Colonic mucosa (tissue), 4 donors: ENCODE measurements around the gene SH3BP4. TPM values are rescaled to one million over a fixed set of nuclear protein-coding genes. Genes with fewer than 3 reads are reported as not detected.

ENCODE experiments used
- DNase-seq: peaks from one replicate; pipeline ENCODE4 v3.0.0-alpha.2; 2020
- H3K27ac ChIP-seq: fragments of 200-600 bp; one replicate; pipeline ENCODE4 v1.8.0; 2021
- H3K27me3 ChIP-seq: fragments of 200-600 bp; one replicate; pipeline ENCODE4 v1.8.0; 2021
- H3K36me3 ChIP-seq: fragments of 200-600 bp; one replicate; pipeline ENCODE4 v1.8.0; 2021
- H3K4me1 ChIP-seq: fragments of 200-600 bp; one replicate; pipeline ENCODE4 v1.8.0; 2021; ENCODE audit warnings: mild to moderate bottlenecking
- H3K4me3 ChIP-seq: fragments of 200-600 bp; one replicate; pipeline ENCODE4 v1.8.0; 2021
- H3K9ac ChIP-seq, 2 donors: one replicate each; pipeline ENCODE4 v1.7.0; 2013; ENCODE audit warnings: control low read depth in 2 of 2, low read depth in 2 of 2, low read length in 2 of 2
- H3K9me3 ChIP-seq: fragments of 200-600 bp; one replicate; pipeline ENCODE4 v1.8.0; 2021
- intact Hi-C: fragments of 100-400 bp; cut with DNase I; formaldehyde crosslinking; loops from one replicate; pipeline ENCODE4 v1.14.1; 2022
- total RNA-seq, 2 donors: library from RNA; stranded (reverse); fragmentation: NEBNext Ultra II Directional in 1 of 2; extraction: Animal tissue kit (Norgen Biotek cat#: 25700) in 1 of 2; gene quantifications; one replicate each; pipeline ENCODE4 v1.2.1, GENCODE V29; 2021
- TF ChIP-seq, protein P1 (sequence below): fragments of 200-600 bp; IDR thresholded peaks from one replicate; pipeline ENCODE4 v1.8.0; 2022; ENCODE audit warnings: antibody characterized with exemption, mild to moderate bottlenecking
- donor health status: healthy.
- donor health status: DM: no; HTN: no; CAD: no.
- donor health status: DM: no; HTN: no; CAD: no.

Gene SH3BP4
- total RNA-seq, 2 donors from 2014 or later = 29.1 to 44.4 TPM

GRCh38 chr2:235095569-235095968, 143.8 kb downstream of the SH3BP4 start:
- Histone ChIP-seq H3K4me3 (no peak overlapping the region), H3K9ac (no peak overlapping the region), H3K27ac (no peak overlapping the region), H3K27me3 (no peaks in the 10 kb centered on the region), H3K9me3 (no peaks in the 10 kb centered on the region), H3K36me3 (no peaks in the 10 kb centered on the region), H3K4me1 (no peaks in the 10 kb centered on the region)
- intact Hi-C loops = no loop called here
- no peak for DNase-seq
- TF ChIP-seq, protein P1, sequence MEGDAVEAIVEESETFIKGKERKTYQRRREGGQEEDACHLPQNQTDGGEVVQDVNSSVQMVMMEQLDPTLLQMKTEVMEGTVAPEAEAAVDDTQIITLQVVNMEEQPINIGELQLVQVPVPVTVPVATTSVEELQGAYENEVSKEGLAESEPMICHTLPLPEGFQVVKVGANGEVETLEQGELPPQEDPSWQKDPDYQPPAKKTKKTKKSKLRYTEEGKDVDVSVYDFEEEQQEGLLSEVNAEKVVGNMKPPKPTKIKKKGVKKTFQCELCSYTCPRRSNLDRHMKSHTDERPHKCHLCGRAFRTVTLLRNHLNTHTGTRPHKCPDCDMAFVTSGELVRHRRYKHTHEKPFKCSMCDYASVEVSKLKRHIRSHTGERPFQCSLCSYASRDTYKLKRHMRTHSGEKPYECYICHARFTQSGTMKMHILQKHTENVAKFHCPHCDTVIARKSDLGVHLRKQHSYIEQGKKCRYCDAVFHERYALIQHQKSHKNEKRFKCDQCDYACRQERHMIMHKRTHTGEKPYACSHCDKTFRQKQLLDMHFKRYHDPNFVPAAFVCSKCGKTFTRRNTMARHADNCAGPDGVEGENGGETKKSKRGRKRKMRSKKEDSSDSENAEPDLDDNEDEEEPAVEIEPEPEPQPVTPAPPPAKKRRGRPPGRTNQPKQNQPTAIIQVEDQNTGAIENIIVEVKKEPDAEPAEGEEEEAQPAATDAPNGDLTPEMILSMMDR = no peak

DNA sequence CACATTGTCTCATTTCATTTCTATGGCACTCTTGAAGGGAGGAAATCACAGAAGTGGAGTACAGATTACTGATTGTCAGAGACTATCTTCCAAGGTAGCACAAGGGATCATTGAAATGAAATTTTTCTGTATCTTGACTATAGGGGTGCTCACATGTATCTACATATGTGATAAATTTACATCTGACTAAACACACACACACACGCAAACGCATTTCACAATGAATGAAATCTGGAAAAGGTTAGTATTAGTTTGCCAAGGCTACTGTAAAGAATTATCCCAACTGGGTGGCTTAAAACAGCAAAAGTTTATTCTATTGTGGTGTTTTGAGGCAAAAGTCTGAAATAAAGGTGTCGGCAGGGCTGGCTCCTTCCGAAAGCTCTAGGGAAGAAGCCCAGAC, 144.6 kb downstream of the SH3BP4 start:
- no peak overlapping the region for H3K27ac ChIP-seq
- no peak overlapping the region for H3K4me3 ChIP-seq
- DNase-seq = no peak
- TF ChIP-seq, protein P1 = no peak
- intact Hi-C loops = no loop called here
- H3K9ac ChIP-seq = no peak overlapping the region
- no peaks in the 10 kb centered on the region for H3K4me1 ChIP-seq
- no peaks in the 10 kb centered on the region for H3K27me3 ChIP-seq
- H3K9me3 ChIP-seq = no peaks in the 10 kb centered on the region
- no peaks in the 10 kb centered on the region for H3K36me3 ChIP-seq

GRCh38 chr2:235097196-235097595, 145.4 kb downstream of the SH3BP4 start:
- H3K36me3 ChIP-seq = no peaks in the 10 kb centered on the region
- no peaks in the 10 kb centered on the region for H3K27me3 ChIP-seq
- H3K9me3 ChIP-seq = no peaks in the 10 kb centered on the region
- intact Hi-C loops = no loop called here
- H3K4me1 ChIP-seq = no peaks in the 10 kb centered on the region
- DNase-seq = no peak
- no peak overlapping the region for H3K4me3 ChIP-seq
- no peak overlapping the region for H3K27ac ChIP-seq
- TF ChIP-seq, protein P1 = no peak
- H3K9ac ChIP-seq = no peak overlapping the region

GRCh38 chr2:235098269-235098668, 146.5 kb downstream of the SH3BP4 start:
- intact Hi-C loops = no loop called here

DNA sequence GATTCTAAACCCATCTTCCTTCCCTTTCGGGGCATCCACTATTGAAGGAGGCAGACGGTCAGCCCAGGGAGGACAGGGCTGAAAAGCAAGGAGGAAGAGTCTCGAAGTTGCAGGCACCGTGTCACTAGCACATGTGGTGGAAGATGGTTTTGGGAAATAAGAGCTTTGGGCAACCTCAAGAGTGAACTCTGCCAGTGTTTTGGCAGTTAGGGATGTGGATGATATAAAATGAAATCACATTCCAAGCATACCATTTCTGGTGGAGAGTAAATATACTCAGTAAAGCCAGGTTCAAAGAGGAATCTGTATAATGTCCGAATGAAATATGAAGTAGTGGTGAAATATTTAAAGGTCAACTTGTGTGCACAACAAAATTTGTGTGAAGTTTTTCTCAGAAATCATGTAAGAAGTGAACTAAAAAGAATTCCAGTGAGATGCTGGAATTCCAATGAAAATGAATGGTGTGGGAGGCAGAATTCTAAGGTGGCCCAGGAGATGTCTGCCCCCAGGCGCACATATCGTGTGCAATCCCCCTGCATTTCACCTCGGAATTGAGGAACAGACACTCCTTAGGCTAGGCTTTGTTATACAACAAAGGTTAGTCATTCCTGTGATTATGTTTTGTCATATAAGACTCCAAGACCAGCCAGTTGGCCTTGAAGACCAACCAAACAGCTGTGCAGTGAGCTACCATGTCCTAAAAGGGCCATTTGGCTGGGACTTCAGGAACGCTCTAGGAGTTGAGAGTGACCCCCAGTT, 147.1 kb downstream of the SH3BP4 start:
- no peaks in the 10 kb centered on the region for H3K27me3 ChIP-seq
- intact Hi-C loops = no loop called here
- TF ChIP-seq, protein P1 = no peak
- H3K4me3 ChIP-seq = no peak overlapping the region
- H3K9me3 ChIP-seq = no peaks in the 10 kb centered on the region
- no peaks in the 10 kb centered on the region for H3K4me1 ChIP-seq
- H3K36me3 ChIP-seq = no peaks in the 10 kb centered on the region
- no peak overlapping the region for H3K9ac ChIP-seq
- no peak for DNase-seq
- H3K27ac ChIP-seq = no peak overlapping the region

More at GRCh38 chr2:235098269-235098668, 146.5 kb downstream of the SH3BP4 start:
- DNase-seq = no peak
- no peak overlapping the region for H3K4me3 ChIP-seq
- no peaks in the 10 kb centered on the region for H3K9me3 ChIP-seq
- TF ChIP-seq, protein P1 = no peak
- H3K27me3 ChIP-seq = no peaks in the 10 kb centered on the region
- H3K4me1 ChIP-seq = no peaks in the 10 kb centered on the region
- no peak overlapping the region for H3K27ac ChIP-seq
- no peak overlapping the region for H3K9ac ChIP-seq
- H3K36me3 ChIP-seq = no peaks in the 10 kb centered on the region
